ENCODE data around the gene CHD2.

The CHD2 gene

GRCh38 chr15:92960996-92961681 is 61.0 kb downstream of the CHD2 start:
- no peak for DNase-seq (ENCODE audit: low spot score)

GRCh38 chr15:92962914-92963313 is 62.8 kb downstream of the CHD2 start:
- no peak for DNase-seq (ENCODE audit: low spot score)

GRCh38 chr15:92963794-92964193 is 63.7 kb downstream of the CHD2 start:
- no peak for DNase-seq (ENCODE audit: low spot score)

- DNase-seq (ENCODE audit: low spot score), result no peak
Observed at GRCh38 chr15:92968926-92969651, 69.0 kb downstream of the CHD2 start.

- no peak for DNase-seq (ENCODE audit: low spot score)
Observed at GRCh38 chr15:92970656-92971055, 70.5 kb downstream of the CHD2 start.

- DNase-seq (ENCODE audit: low spot score), result no peak
Observed at GRCh38 chr15:92971081-92971480, 71.0 kb downstream of the CHD2 start.

- no peak for DNase-seq (ENCODE audit: low spot score)
Observed at GRCh38 chr15:92971713-92972112, 71.6 kb downstream of the CHD2 start.

- DNase-seq (ENCODE audit: low spot score), result no peak
Observed at GRCh38 chr15:92974183-92974915, 74.2 kb downstream of the CHD2 start.

- DNase-seq (ENCODE audit: low spot score), result no peak
Observed at GRCh38 chr15:92979011-92979701, 79.0 kb downstream of the CHD2 start.

- no peak for DNase-seq (ENCODE audit: low spot score)
Observed at GRCh38 chr15:92981333-92981732, 81.2 kb downstream of the CHD2 start.

- DNase-seq (ENCODE audit: low spot score), result no peak
Observed at GRCh38 chr15:92984161-92984560, 84.0 kb downstream of the CHD2 start.

GRCh38 chr15:92989470-92989869 is 89.3 kb downstream of the CHD2 start:
- no peak for DNase-seq (ENCODE audit: low spot score)

GRCh38 chr15:92990031-92990430 is 89.9 kb downstream of the CHD2 start:
- DNase-seq (ENCODE audit: low spot score), result no peak

GRCh38 chr15:92992720-92993119 is 92.6 kb downstream of the CHD2 start:
- DNase-seq (ENCODE audit: low spot score), result no peak

GRCh38 chr15:92997821-92998220 is 97.7 kb downstream of the CHD2 start:
- no peak for DNase-seq (ENCODE audit: low spot score)

GRCh38 chr15:93001156-93001555 is 101.0 kb downstream of the CHD2 start:
- no peak for DNase-seq (ENCODE audit: low spot score)

GRCh38 chr15:93001881-93002280 is 101.8 kb downstream of the CHD2 start:
- no peak for DNase-seq (ENCODE audit: low spot score)

- no peak for DNase-seq (ENCODE audit: low spot score)
Observed at GRCh38 chr15:93005133-93005532, 105.0 kb downstream of the CHD2 start.

- DNase-seq (ENCODE audit: low spot score), result no peak
Observed at GRCh38 chr15:93007994-93008393, 107.9 kb downstream of the CHD2 start.

- DNase-seq (ENCODE audit: low spot score), result no peak
Observed at GRCh38 chr15:93012786-93013185, 112.7 kb downstream of the CHD2 start.

GRCh38 chr15:93017526-93017925 is 117.4 kb downstream of the CHD2 start:
- no peak for DNase-seq (ENCODE audit: low spot score)

- DNase-seq (ENCODE audit: low spot score), result peak; percentile 17
Observed at GRCh38 chr15:93018574-93018973, 118.5 kb downstream of the CHD2 start.

Data from iPS-NIHi11 (cell line).